Erythroblast (primary cell): ENCODE data around the gene TRAM2.

ENCODE experiments used
- DNase-seq, 2 experiments: peaks; one replicate each; lab custom pipeline; 2025; lab: John Stamatoyannopoulos, UW
- GATA1 ChIP-seq: IDR thresholded peaks from 2 replicates; pipeline ENCODE4 v1.6.1; 2011; ENCODE audit warnings: low read depth, mild to moderate bottlenecking, control low read depth, low read length, moderate library complexity
- POLR2A ChIP-seq: IDR thresholded peaks from 2 replicates; pipeline ENCODE4 v1.6.1; 2011; ENCODE audit warnings: mild to moderate bottlenecking, low read length

Gene TRAM2

DNA sequence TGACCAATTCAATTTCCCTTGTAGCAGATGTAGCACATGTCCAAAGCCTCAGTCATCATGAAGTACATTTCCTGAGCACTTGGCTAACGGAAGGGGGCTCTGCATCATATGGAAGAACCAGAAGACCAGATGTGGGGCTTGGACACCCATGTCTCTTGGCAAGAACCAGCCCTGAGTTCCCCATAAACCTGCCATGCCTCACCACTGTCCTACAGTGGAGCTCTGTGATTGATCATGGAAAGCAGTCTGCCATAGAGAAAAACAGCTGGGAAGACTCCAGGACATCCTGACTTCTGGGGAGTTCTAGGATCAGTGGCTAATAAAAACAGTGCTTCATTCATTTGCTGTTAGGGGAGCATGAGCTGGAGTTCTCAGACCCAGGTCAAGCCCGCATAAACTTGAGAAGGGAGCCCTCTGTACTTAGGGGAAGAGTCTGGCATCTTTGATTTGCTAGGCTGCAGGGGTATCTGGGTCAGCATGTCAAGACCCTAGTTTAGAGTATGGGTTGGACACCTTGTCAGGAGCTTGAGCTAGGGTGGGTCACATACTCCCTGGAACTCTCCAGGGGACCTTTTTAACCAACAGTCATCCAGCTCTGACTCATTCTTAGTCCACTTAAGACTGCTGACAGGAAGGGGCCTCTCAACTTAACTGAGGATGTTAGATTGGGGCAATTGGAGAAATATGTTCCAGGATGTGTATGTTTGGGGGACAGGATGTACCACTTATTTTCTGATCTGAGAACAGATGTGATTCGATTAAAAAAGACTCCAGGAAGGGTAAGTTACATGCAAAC, 26.3 kb upstream of the TRAM2 start:
- no peak for TF ChIP-seq GATA1
- no peak for TF ChIP-seq POLR2A
- DNase-seq = no peak

DNA sequence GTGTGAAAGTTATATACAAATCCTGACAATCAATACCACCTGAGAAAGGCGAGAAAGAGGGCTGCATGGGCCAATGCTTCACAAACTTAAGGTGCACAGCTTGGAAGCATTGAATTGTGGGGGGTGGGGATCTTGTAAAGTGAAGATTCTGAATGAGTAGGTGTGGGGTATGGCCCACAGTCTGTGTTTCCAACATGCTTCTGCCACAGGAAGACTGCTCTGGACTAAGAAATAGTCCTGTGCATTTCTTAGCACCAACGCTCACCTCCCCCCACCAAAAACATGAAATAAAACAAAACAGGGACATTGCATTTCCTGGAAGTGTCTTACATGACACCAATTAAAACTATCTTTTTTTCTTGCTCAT, 21.9 kb upstream of the TRAM2 start:
- TF ChIP-seq POLR2A (no peak), GATA1 (no peak)
- no peak for DNase-seq

DNA sequence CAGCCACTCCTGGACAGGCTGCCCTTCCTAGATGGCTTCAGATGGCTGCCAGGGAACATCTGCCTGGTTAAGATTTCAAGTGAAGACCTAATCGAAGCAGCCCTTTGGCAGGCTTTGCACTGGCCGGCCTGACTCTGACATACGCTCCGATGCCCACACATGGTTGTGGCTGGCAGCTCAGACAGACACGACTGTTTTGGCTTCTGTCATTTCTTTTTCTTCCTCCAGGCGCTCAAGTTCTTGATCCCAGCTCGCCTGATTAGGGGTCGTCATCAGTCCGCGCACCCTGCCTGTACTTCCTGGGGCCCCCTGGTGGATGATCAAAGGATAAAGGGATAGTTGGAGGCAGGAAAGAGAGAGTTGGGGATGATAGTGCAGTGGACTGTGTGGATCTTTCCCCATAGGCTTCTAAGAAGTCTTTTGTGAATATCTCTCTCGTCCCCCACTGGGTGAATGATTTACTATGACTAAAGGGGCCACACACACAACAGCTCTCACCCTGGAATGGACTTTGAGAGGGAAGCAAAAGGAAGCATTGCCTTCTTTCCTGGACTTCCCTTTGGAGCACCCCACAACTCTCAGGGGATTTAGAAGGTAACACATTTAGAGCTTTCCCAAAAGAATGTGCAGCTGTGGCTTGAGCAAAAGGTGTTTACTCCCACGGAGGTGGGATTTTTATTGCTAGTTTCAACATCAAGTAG, 21.4 kb upstream of the TRAM2 start:
- TF ChIP-seq POLR2A (no peak), GATA1 (no peak)

DNA sequence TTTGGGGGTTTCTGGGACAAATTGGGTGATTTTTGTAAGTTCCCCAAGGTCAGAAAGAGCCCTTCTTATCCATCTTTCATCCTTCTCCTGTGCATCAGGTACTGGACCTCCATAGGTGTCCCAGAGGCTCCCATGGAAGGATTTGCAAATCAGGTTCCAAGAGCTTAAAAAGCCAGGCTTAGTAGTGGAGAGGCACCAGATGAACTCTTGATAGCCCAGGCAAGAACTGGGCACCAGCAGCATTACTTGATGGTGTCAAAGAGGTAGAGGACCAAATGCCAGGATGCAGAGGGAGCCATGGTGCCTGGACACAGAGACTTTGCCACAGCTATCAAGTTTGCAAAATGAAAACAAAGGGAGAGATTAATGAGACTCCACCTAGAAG, 20.9 kb upstream of the TRAM2 start:
- no peak for TF ChIP-seq GATA1
- no peak for TF ChIP-seq POLR2A
- no peak for DNase-seq

More for the DNA sequence above, 21.4 kb upstream of the TRAM2 start:
- peak; percentile 74 to 80 for DNase-seq

DNA sequence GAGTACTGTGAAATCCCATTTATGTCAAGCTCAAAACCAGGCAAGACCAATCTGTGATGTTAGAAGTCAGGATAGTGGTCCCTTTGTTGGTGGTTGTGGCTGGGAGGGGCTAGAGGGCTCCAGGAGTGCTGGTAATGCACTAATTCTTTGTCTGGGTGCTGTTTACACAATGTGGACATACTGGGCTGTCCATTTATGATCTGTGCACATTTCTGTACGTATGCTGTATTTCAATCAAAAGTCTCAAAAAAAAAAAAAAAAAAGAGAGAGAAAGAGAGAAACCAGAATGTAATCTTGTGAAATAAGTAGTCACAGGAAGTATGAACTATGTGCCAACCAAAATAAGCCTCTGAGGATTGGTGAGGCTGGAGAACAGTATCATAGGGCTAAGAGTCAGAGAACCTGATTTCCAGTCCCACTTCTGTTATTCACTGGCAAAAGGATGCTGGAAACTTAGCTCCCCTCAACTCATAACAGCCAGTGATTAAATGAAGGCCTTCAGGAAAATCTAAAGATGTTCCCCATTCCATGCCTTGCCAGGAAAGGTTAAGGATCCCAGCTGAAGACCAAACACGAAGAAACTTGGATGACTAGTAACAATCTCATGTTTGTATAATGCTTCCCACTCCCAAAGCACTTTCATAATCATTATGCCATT, 19.6 kb upstream of the TRAM2 start:
- DNase-seq = no peak
- TF ChIP-seq POLR2A (no peak), GATA1 (no peak)

DNA sequence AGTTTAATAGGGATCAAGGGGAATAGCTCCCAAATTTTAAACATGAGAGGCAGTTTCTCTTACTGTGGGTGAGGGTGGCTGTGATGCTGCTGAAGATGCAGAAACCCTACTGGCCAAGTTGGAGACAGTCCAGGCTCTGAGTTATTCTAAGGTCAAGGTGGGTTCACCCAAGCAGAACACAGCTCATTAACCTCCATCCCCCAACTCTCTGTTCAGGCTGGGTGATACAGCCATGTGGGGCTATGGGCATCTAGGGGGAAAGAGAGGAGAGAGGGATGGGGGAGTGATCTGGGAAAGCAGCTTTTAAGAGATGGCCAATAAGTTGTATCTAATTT, 18.9 kb upstream of the TRAM2 start:
- no peak for DNase-seq

DNA sequence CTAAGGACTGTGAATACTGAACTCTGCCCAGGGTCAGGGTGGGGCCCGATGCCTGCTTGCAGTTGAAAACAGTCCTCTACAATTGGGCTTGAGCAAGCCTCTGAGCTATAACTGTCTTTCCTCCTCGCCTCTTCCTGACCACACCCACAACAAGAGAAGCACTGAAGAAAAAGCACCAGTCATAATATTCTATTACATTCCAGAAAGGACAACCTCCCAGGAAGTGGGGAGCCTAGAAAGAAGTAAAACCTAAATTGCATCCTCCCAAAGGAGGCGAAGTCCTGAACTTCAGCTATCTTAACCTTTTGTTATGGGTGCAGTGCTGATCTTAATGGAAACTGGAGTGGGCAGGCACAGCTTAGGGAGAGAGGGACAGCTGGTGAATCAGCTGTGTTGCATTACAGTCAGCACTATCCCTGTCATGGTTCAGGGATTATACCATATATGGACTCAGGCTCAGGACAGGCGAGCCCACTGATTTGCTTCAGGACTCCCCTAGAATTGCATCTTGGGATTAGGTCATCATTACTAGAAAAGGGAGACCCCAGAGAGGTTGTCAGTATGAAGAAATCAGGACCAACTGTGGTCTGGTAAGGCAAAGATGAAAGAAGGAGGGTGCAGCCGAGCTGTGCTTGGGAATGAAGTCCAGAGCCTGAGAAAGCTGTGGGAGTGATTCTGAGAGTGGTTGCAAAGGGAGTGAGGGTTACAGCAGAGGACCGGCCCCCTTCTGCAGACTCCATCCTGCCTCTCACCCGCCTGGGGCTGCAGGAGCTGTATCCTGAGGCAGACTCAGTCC, 18.3 kb upstream of the TRAM2 start:
- DNase-seq = no peak
- TF ChIP-seq POLR2A (no peak), GATA1 (no peak)

More for the DNA sequence above, 18.9 kb upstream of the TRAM2 start:
- no peak for TF ChIP-seq POLR2A
- no peak for TF ChIP-seq GATA1

DNA sequence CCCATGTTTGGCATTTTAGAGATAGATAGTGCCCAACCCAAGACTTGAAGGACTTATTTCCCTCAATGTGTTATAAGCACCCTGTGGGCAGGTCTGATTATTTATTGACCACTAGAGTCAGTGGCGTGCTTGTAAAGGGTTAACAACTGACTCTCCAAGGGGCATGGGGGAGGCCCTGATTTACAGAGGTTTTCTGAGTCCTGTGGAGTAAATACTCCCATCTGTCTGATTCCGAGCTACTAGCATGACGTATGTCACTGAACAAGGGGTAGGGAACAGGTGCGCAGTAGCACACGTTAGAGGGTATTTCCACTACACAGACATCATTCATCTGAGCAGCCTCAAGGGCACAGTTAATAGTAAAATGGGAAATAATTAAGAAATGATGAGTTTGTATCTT, 17.4 kb upstream of the TRAM2 start:
- DNase-seq = no peak

DNA sequence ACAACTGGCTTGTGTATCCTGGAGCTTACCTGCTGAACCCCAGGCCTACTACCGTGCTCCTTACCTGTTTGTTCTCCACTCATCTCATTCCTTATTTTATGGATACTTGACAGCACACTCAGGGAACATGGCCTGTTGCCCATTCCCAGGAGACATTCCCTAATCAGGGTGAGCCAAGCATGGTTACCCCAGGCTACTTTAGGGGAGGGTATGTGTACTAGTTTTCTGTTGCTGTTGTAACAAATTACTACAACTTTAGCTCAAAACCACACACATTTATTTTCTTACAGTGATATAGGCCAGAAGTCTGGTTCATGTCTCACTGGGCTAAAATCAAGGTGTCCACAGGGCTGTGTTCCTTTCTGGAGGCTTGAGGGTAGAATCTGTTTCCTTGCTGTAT, 15.0 kb upstream of the TRAM2 start:
- no peak for DNase-seq
- TF ChIP-seq POLR2A (no peak), GATA1 (no peak)

More for the DNA sequence above, 17.4 kb upstream of the TRAM2 start:
- TF ChIP-seq POLR2A = no peak
- TF ChIP-seq GATA1 = no peak

DNA sequence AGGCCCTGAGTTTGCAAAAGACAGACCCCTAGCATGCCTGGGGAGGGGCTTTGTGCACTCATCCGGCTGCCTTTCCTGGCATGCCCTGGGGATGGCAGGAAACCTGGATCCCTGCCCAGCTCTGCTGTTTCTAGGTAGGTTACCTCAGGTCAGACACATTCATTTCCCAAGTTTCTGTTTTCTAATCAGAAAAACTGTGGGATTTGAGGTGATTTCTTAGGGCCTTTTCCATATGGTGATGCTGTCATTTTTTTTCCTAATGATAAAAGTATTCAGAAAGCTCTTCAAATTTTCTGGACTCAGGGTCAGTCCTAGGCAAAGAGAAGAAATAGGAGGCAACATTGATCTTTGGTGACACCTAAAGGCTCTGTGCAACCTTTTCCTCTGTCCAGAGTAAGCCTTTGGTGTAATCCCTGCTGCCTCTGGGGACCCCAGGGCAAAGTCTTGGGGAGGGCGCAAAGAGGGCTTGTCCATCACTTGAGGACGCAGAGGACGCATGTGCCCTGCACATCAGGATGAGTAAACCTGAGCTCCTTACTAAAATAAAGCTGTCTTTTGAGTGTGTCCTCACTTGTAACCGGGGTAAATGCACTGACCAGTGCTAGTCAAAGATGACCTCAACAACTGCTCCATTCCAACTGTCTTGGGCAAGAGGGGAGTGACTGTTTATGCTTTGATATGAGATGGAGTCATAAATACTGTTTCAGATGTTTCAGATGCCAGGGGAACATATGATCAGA, 13.5 kb upstream of the TRAM2 start:
- peak in 1 of 2 experiments; percentile 11 for DNase-seq
- no peak for TF ChIP-seq GATA1

DNA sequence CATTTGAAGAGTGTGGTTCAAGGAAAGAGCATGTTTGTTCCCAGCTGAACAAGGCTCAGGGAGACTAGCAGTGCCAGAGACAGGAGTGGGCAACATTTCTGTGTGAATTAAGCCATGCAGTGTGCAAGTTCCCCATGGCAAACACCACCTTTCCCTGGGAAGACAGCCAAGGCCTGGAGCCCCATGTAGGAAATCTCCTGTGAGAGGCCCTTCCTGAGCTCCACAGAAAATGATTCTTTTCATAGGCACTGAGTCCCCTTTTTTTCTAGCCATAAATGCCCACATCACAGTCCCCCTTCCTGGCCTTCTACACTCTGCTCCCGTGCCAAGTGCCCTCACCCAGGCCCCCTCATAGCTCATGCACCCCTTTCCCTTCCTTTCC, 11.8 kb upstream of the TRAM2 start:
- DNase-seq = no peak
- TF ChIP-seq GATA1 (no peak), POLR2A (no peak)

DNA sequence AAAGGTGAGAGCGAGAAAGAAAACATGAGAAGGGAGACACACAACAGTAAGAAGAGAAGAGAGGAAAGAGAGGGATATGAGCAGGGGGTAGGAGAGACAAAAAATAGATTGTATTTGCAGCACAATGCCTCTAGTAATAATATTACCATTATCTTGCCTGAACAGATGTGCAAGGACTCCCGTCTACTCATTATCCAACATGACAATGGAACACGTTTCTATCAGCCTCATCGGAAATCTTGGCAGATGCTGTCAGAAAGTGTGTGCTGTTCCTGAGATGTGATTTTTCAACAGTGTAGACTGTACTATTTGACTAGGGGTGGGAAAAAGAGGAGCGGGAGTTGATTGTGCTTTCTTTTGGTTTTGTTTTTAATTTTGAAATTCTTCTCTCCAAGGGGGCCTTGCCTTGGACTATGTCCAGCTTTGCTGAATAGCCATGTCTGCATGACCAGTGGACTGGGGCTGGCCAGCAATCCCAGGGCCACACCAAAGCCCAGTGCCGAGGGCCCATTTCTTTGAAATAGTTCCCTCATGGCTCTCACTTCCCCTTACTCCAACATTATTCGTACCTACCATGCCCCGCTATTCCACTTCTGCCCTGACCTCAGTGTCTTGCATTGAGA, 11.3 kb upstream of the TRAM2 start:
- DNase-seq = peak in 1 of 2 experiments; percentile 58
- TF ChIP-seq POLR2A (no peak), GATA1 (no peak)
